ENCODE measurements around the gene CLEC19A. TPM values are rescaled to one million over a fixed set of nuclear protein-coding genes. Genes with fewer than 3 reads are reported as not detected.

Gene CLEC19A
- total RNA-seq, 1 experiment from 2014 or later, result not detected

DNA sequence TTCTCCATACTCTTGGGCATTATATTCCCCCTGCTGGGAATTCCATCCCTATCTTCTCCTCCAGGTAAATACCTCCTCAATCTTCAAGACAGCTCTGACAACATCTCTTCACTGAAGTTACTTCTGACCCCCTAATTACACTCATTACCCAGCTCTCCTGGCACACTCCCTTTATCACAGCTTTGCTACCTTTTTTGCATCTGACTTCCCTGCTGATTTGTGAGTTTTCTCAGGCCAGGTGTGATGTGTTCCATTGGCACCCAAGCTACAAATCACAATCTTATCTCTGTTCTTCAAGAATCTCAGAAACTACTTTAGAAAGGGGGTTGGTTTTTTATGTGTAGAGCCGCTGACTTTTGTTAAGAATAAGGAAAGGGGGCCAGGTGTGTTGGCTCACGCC is 14.0 kb downstream of the CLEC19A start:
- no peak overlapping the region for H3K9ac ChIP-seq (ENCODE audit: low read length)

DNA sequence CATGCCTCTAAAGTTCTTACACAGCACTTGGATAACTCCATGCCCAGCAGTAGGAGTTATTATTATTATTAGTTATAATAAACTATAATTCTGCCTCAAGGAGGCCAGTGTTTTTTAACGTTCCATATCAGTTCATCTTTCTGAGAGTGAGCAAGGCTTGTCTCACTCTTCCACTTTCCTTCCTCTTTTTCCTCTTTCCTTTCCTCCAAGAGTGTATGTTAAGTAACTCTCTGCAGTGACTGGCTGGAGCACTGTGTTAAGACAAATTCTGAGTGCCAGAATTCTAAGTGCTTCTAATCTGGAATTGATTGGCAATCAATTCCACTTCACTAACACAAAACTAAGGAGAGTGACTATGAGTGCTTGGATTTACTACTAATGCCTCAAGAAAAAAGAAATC is 16.4 kb downstream of the CLEC19A start:
- H3K36me3 ChIP-seq (ENCODE audit: insufficient read depth, low read length), result no peaks in the 10 kb centered on the region
- H3K27me3 ChIP-seq (ENCODE audit: low read length), result no peaks in the 10 kb centered on the region
- H3K4me2 ChIP-seq (ENCODE audit: low read depth, low read length, poor library complexity, severe bottlenecking), result no peak overlapping the region
- no peak overlapping the region for H3K4me3 ChIP-seq (ENCODE audit: low read length)
- no peak overlapping the region for H3K9ac ChIP-seq (ENCODE audit: low read length)
- no peaks in the 10 kb centered on the region for H4K20me1 ChIP-seq (ENCODE audit: insufficient read depth, low read depth, low read length)
- no peaks in the 10 kb centered on the region for H3K9me2 ChIP-seq (replicated peaks; ENCODE audit: insufficient read depth, low read length)
- no peaks in the 10 kb centered on the region for H3K9me3 ChIP-seq (ENCODE audit: low read length)
- no peak overlapping the region for H2AFZ ChIP-seq (ENCODE audit: low read length)
- H3K79me2 ChIP-seq (ENCODE audit: low read length), result no peaks in the 10 kb centered on the region
- H3K4me1 ChIP-seq (ENCODE audit: low read length), result no peaks in the 10 kb centered on the region
- no peak overlapping the region for H3K27ac ChIP-seq (ENCODE audit: low read length)
- no peak for DNase-seq

More for the DNA sequence above, 14.0 kb downstream of the CLEC19A start:
- Histone ChIP-seq H3K9me3 (ENCODE audit: low read length) (no peaks in the 10 kb centered on the region), H4K20me1 (ENCODE audit: insufficient read depth, low read depth, low read length) (no peaks in the 10 kb centered on the region), H3K4me2 (ENCODE audit: low read depth, low read length, poor library complexity, severe bottlenecking) (no peak overlapping the region), H3K79me2 (ENCODE audit: low read length) (no peaks in the 10 kb centered on the region), H2AFZ (ENCODE audit: low read length) (no peak overlapping the region), H3K27me3 (ENCODE audit: low read length) (no peaks in the 10 kb centered on the region), H3K4me3 (ENCODE audit: low read length) (no peak overlapping the region), H3K36me3 (ENCODE audit: insufficient read depth, low read length) (no peaks in the 10 kb centered on the region), H3K9me2 (replicated peaks; ENCODE audit: insufficient read depth, low read length) (no peaks in the 10 kb centered on the region), H3K4me1 (ENCODE audit: low read length) (no peaks in the 10 kb centered on the region), H3K27ac (ENCODE audit: low read length) (no peak overlapping the region)
- DNase-seq, result no peak

DNA sequence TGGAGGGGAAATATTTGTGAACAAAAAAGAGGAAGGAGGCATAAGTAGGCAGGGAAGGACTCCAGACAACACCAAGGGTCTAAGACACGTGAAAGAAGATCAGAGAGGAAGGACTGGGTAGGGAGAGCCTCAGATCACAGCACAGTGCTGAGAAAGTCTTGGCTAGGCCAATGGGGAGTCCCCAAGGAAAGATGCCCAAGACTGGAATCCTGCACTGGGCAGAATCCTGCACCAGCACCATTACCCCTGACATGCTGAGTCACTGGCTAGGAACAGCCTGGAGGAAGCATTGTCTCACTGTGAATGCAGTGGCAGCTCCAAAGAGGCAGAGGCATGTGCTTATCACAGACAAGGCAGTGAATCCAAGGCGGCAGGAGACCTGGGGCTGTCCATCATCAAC is 19.2 kb downstream of the CLEC19A start:
- no peak overlapping the region for H2AFZ ChIP-seq (ENCODE audit: low read length)
- H3K4me3 ChIP-seq (ENCODE audit: low read length), result no peak overlapping the region
- no peaks in the 10 kb centered on the region for H3K9me2 ChIP-seq (replicated peaks; ENCODE audit: insufficient read depth, low read length)
- H3K79me2 ChIP-seq (ENCODE audit: low read length), result no peaks in the 10 kb centered on the region
- H3K27ac ChIP-seq (ENCODE audit: low read length), result no peak overlapping the region
- DNase-seq, result no peak
- H3K27me3 ChIP-seq (ENCODE audit: low read length), result no peaks in the 10 kb centered on the region
- H4K20me1 ChIP-seq (ENCODE audit: insufficient read depth, low read depth, low read length), result no peaks in the 10 kb centered on the region
- H3K36me3 ChIP-seq (ENCODE audit: insufficient read depth, low read length), result no peaks in the 10 kb centered on the region
- H3K4me1 ChIP-seq (ENCODE audit: low read length), result no peaks in the 10 kb centered on the region
- H3K9ac ChIP-seq (ENCODE audit: low read length), result no peak overlapping the region
- H3K9me3 ChIP-seq (ENCODE audit: low read length), result no peaks in the 10 kb centered on the region
- no peak overlapping the region for H3K4me2 ChIP-seq (ENCODE audit: low read depth, low read length, poor library complexity, severe bottlenecking)

DNA sequence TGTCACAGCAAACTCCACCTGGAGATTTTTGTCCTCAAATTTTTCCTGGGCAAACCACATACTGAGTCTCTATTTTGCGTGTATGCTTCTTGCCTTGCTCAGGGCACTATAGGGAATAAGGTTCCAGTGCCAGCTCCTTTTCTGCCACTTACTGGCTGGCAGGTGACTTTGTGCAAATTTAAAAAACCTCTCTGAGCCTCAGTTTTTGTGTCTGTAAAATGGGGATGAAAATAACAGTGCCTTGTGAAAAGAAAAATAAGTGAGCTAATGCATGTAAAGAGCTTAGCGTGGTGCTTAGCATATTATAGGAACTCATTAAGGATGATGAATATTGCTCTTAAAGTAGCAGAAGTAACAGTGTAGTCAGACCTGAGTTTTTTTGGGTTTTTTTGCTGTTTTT is 19.9 kb downstream of the CLEC19A start:
- Histone ChIP-seq H2AFZ (ENCODE audit: low read length) (no peak overlapping the region), H3K4me3 (ENCODE audit: low read length) (no peak overlapping the region), H3K79me2 (ENCODE audit: low read length) (no peaks in the 10 kb centered on the region), H3K27ac (ENCODE audit: low read length) (no peak overlapping the region), H4K20me1 (ENCODE audit: insufficient read depth, low read depth, low read length) (no peaks in the 10 kb centered on the region), H3K36me3 (ENCODE audit: insufficient read depth, low read length) (no peaks in the 10 kb centered on the region), H3K4me1 (ENCODE audit: low read length) (no peaks in the 10 kb centered on the region), H3K27me3 (ENCODE audit: low read length) (no peaks in the 10 kb centered on the region), H3K9ac (ENCODE audit: low read length) (no peak overlapping the region), H3K9me3 (ENCODE audit: low read length) (no peaks in the 10 kb centered on the region), H3K4me2 (ENCODE audit: low read depth, low read length, poor library complexity, severe bottlenecking) (no peak overlapping the region), H3K9me2 (replicated peaks; ENCODE audit: insufficient read depth, low read length) (no peaks in the 10 kb centered on the region)
- no peak for DNase-seq

DNA sequence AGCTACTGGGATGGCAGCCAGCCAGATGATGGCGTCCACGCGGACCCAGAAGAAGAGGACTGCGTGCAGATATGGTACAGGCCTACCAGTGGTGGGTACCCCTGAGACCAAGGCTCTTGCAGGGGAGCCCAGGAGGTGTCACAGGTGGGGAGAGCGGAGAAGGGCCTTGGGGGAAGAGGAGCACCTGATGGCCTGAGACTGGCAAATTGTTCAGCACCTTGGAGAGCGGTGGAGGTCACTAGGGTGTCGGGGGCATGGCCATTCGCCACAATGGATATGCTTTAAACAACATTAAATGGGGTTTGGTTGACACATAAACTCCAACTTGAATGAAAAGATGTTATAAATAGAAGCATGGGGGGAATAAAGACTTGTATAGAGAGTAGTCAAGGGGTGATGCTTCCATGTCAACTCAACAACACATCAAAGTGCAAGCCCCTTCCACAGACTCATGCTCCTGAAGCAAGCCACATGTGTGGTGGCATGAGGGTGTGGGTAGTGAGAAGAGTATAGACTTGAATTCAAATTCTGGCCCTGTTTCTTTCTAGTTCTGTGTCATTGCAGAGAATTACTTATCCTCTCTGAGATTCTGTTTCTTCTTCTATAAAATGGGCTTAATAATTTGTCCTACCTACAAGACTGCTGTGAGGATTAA is 22.2 kb downstream of the CLEC19A start:
- DNase-seq, result peak; percentile 63
- no peaks in the 10 kb centered on the region for H3K9me2 ChIP-seq (replicated peaks; ENCODE audit: insufficient read depth, low read length)

DNA sequence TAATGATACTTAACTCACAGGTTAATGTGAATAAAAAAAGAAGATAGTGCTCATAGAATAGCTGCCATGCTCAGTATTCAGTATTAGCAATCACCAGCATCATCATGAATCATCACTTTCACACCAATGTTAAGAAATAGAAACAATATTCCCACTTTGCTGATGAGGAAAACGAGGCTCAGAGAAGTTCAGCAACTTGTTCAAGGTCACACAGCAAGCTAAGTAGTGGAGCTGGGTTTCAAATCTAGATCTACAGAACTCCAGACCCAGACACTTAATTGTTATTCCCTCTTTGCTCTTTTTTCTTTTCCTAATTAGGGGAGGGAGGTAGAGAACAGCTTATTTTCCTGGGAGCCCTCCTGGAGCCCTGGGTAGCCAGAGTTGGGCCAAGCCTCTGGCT is 22.9 kb downstream of the CLEC19A start:
- Histone ChIP-seq H3K9me3 (ENCODE audit: low read length) (no peaks in the 10 kb centered on the region), H3K36me3 (ENCODE audit: insufficient read depth, low read length) (no peaks in the 10 kb centered on the region), H2AFZ (ENCODE audit: low read length) (no peak overlapping the region), H3K4me1 (ENCODE audit: low read length) (no peaks in the 10 kb centered on the region), H3K79me2 (ENCODE audit: low read length) (no peaks in the 10 kb centered on the region), H3K27ac (ENCODE audit: low read length) (no peak overlapping the region), H4K20me1 (ENCODE audit: insufficient read depth, low read depth, low read length) (no peaks in the 10 kb centered on the region), H3K27me3 (ENCODE audit: low read length) (no peaks in the 10 kb centered on the region), H3K9me2 (replicated peaks; ENCODE audit: insufficient read depth, low read length) (no peaks in the 10 kb centered on the region), H3K4me2 (ENCODE audit: low read depth, low read length, poor library complexity, severe bottlenecking) (no peak overlapping the region), H3K4me3 (ENCODE audit: low read length) (no peak overlapping the region), H3K9ac (ENCODE audit: low read length) (no peak overlapping the region)
- DNase-seq, result no peak

More for the DNA sequence above, 22.2 kb downstream of the CLEC19A start:
- Histone ChIP-seq H3K79me2 (ENCODE audit: low read length) (no peaks in the 10 kb centered on the region), H3K27ac (ENCODE audit: low read length) (no peak overlapping the region), H3K4me3 (ENCODE audit: low read length) (no peak overlapping the region), H3K4me2 (ENCODE audit: low read depth, low read length, poor library complexity, severe bottlenecking) (no peak overlapping the region), H2AFZ (ENCODE audit: low read length) (no peak overlapping the region), H3K27me3 (ENCODE audit: low read length) (no peaks in the 10 kb centered on the region), H3K4me1 (ENCODE audit: low read length) (no peaks in the 10 kb centered on the region), H4K20me1 (ENCODE audit: insufficient read depth, low read depth, low read length) (no peaks in the 10 kb centered on the region), H3K36me3 (ENCODE audit: insufficient read depth, low read length) (no peaks in the 10 kb centered on the region), H3K9me3 (ENCODE audit: low read length) (no peaks in the 10 kb centered on the region), H3K9ac (ENCODE audit: low read length) (no peak overlapping the region)

DNA sequence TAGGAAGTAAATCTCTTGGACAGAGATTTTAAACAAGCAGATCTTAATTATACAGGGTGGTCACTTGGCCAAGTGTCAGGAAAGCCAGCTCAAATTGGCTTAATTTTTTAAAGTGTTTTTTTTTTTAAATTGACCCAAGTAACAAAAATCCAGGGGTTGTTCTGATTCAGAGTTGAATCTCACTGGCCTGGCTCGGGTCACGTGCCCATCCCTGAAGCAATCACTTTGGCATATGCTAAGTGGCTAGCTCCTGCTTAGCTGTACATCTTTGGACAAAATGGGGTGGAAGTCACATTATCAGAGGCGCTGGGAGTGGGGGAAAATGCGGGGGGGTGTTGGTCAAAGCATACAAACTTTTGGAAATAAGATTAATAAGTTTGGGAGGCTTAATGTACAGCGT is 23.6 kb downstream of the CLEC19A start:
- H4K20me1 ChIP-seq (ENCODE audit: insufficient read depth, low read depth, low read length), result no peaks in the 10 kb centered on the region
- DNase-seq, result no peak
- H3K27ac ChIP-seq (ENCODE audit: low read length), result no peak overlapping the region

DNA sequence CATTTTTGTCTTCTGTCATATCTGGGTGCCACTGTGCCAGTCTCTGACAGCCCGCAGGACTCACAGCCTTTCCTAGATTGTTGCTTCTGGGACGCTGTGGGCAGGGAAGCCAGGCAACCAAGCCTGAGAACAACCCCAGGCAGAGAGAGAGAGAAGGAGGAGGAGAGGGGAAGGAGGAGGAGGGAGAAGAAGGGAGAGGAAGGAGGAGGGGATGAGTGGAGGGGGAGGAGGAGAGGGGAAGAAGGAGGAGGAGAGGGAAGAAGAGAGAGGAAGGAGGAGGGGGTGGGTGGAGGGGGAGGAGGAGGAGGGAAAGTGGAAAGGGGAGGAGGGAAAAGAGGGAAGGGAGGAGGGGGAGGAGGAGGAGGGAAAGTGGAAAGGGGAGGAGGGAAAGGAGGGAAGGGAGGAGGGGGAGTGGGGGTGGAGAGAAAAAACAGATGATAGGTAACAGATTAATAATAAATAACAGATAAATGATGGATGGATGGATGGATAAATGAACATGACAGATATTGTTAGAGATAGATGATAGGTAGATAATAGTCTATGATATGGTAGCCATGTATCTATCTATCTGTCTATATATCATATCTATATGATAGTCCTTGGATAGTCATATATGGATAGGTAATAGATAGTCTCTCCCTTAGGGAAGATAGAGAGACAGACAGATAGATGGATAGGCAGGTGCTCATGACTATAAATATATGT is 29.3 kb downstream of the CLEC19A start:
- Histone ChIP-seq H3K27ac (ENCODE audit: low read length) (no peak overlapping the region), H3K4me3 (ENCODE audit: low read length) (no peak overlapping the region), H2AFZ (ENCODE audit: low read length) (no peak overlapping the region), H3K4me2 (ENCODE audit: low read depth, low read length, poor library complexity, severe bottlenecking) (no peak overlapping the region), H3K79me2 (ENCODE audit: low read length) (no peaks in the 10 kb centered on the region), H3K27me3 (ENCODE audit: low read length) (no peaks in the 10 kb centered on the region), H3K9ac (ENCODE audit: low read length) (no peak overlapping the region), H3K9me3 (ENCODE audit: low read length) (no peaks in the 10 kb centered on the region), H3K36me3 (ENCODE audit: insufficient read depth, low read length) (no peaks in the 10 kb centered on the region), H3K9me2 (replicated peaks; ENCODE audit: insufficient read depth, low read length) (no peaks in the 10 kb centered on the region), H4K20me1 (ENCODE audit: insufficient read depth, low read depth, low read length) (no peaks in the 10 kb centered on the region), H3K4me1 (ENCODE audit: low read length) (no peaks in the 10 kb centered on the region)
- DNase-seq, result no peak

More for the DNA sequence above, 23.6 kb downstream of the CLEC19A start:
- no peak overlapping the region for H3K4me3 ChIP-seq (ENCODE audit: low read length)
- no peaks in the 10 kb centered on the region for H3K4me1 ChIP-seq (ENCODE audit: low read length)
- H2AFZ ChIP-seq (ENCODE audit: low read length), result no peak overlapping the region
- no peaks in the 10 kb centered on the region for H3K79me2 ChIP-seq (ENCODE audit: low read length)
- H3K4me2 ChIP-seq (ENCODE audit: low read depth, low read length, poor library complexity, severe bottlenecking), result no peak overlapping the region
- H3K9me2 ChIP-seq (replicated peaks; ENCODE audit: insufficient read depth, low read length), result no peaks in the 10 kb centered on the region
- H3K9ac ChIP-seq (ENCODE audit: low read length), result no peak overlapping the region
- H3K36me3 ChIP-seq (ENCODE audit: insufficient read depth, low read length), result no peaks in the 10 kb centered on the region
- no peaks in the 10 kb centered on the region for H3K27me3 ChIP-seq (ENCODE audit: low read length)
- no peaks in the 10 kb centered on the region for H3K9me3 ChIP-seq (ENCODE audit: low read length)
